Activated T-helper 1 cell treated with anti-CD3 and anti-CD28 coated beads, Interleukin-2, amount 50 U/mL, for 16 hours (primary cell): ENCODE results near the gene PRR35.

Experiments
- DNase-seq, 2 donors: peaks; one replicate each; pipeline ENCODE4 v3.0.0-alpha.2; 2020; ENCODE audit warnings: low read depth in 1 of 2, low spot score in 1 of 2

The PRR35 gene

DNA sequence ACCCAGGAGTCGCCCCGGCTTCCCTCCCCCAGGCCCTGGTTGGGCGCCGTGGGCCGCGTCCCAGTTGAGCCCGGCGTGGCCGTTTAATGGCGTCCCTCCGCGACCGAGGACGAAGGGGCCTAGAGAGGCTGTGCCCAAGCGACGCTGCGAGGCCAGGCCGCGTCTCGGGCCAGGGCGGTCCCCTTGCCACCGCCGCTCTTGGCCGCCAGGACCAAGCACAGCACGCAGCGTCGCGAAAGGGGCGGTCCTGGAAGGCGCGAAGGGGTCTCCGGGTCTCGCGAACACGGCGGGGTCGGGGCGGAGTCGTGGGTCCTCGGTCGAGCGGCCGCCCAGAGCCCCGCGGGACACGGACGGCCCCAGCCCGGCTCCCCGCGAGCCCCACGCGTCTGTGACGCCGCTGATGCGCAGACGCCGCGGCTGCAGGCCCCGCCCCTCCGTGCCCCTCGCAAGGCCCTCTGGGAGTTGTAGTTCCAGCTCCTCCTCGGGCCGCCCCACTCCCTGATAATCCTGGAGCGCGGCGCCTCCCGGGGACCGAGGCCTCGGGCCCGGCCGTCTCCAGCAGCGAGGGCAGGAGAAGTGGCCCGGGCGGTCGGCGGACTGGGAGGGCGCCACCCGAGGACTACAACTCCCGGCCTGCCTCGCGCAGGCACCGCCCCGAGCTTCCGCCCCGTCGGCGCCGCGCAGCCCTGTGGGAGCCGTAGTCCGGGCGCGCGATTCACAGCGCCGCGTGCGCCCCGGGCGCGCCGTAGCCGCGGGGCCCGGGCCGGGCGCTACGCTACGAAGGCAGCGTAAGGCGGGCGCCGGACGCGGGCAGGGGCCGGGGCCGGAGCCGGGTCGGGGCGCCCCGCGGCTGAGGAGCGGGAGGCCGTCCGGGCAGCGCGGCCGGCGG, 32.9 kb upstream of the PRR35 start, which contains the start of gene CAPN15:
TSS of gene CAPN15 (plus strand) at position 698 of the 889 bp plus-strand sequence. CDS start 19,127 bp downstream, outside the sequence.
- DNase-seq: peak; percentile 69 to 78

DNA sequence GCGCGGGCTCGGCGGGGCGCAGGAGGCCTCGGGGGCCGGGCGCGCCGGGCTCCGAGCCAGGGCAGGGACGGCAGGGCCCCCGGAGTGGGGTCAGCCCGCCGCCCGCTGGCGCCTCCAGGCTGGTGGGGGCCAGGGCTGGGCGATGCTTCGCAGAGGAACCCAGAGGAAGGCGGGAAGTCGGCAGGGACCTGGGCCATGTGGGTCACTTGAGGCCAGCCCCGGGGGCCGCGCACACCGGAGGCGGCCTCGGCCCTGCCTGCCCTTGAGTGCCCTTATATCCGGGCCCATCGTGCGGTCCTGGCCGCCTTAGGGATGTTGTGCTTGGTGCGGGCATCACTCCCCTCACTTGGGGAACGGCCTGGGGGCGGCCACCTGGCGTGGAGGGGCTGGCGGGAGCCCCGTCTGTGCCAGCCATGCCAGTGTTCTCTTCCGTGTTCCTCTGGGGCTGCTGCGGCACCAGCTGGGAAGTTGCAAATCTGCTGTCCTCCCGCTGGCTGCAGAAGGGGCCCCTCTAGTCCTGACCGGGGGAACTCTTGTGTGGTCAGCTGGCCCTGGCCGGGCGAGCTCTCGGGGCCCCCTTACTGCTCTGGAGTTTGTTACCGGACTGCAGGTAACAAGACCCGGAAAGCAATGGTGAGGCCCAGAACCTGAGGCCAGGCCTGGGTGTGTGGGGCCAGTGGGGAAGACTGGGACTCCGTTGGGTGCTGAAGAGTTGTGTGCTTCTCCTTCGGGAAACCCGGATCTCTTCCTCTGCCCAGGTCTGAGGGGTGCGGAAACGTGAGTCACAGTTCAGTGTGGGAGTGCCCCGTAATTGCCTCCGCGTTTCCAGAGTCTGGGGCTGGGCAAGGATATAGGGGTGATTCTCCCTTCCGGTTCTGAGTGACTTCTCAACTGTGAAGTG, 31.8 kb upstream of the PRR35 start:
- no peak for DNase-seq

DNA sequence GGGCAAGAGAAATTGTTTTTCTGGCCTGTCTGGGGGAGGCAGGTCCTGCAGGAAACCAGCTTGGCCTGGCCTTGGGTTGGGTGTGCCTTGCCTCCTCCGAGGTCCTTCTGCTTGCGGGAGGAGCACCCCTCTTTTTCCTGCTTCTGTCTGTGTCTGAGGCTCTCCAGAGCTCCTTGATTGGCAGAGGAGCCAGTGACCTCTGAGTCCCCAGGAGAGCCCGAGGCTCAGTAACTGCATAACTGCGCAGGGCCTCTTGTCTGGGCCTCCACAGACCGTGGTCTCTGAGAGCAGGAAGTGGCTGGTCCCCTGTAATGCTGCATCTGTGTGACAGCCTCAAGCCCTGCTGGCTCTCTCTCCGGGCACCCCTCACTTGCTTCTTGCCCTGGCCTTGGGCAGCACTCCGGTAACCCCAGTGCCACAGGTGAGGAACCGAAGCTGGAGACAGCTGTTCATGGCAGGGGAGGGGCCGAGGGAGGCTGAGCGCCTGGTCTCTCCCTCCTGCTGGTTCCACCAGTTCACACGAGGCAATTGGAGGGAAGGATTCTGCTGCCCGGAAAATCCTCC, 31.1 kb upstream of the PRR35 start:
- no peak for DNase-seq

DNA sequence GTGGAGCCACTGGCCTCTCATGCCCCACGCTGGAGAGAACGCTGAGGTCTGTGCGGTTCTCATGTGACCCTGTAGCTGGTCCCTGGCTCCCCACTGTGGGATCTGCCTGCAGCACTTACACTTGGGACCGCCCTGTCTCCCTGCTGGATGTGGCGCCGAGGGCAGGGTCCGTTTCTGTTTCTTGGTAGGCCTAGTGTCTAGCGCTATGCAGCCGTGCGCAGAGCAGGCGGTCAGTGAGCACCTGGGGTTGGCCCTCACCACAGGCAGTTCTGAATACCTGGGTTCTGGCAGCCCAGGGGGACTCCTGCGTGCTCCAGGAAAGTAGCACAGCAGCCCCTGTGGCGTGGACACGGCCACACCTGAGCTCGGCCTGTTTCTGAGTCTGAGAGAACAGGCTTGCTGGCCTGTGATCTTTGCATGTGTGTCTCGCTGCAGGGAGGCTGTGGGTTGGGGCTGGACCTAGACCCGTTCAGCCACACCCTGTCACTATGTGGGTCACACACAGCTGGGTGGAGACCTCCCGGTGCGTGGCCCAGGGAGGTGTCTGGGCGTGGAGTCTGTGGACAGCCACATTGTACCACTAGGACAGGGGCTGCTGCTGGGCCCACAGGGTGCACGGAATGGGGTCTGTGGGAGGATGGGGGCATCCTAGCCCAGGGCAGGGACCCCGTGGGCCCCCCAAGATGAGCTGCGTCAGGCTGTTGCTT, 29.9 kb upstream of the PRR35 start:
- DNase-seq: no peak

DNA sequence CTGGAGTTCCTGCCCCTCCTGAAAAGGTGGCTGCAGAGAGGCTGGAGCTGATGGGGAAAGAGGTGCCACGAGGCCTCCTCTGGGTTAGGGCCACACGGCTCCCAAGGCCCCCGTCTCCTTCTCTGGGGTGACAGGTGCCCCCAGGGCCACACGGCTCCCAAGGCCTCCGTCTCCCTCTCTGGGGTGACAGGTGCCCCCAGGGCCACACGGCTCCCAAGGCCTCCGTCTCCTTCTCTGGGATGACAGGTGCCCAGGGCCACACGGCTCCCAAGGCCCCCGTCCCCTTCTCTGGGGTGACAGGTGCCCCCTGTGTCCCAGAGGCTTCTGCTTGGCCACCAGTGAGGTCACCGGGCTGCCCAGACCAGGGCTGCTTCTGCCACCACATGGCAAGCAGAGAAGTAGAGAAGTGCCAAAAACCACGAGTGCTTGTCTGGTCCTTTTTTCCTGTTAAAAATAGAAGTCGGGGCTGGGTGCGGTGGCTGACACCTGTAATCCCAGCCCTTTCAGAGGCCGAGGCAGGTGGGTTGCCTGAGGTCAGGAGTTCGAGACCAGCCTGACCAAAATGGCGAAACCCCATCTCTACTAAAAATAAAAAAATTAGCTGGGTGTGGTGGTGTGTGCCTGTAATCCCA, 28.6 kb upstream of the PRR35 start:
- no peak for DNase-seq

DNA sequence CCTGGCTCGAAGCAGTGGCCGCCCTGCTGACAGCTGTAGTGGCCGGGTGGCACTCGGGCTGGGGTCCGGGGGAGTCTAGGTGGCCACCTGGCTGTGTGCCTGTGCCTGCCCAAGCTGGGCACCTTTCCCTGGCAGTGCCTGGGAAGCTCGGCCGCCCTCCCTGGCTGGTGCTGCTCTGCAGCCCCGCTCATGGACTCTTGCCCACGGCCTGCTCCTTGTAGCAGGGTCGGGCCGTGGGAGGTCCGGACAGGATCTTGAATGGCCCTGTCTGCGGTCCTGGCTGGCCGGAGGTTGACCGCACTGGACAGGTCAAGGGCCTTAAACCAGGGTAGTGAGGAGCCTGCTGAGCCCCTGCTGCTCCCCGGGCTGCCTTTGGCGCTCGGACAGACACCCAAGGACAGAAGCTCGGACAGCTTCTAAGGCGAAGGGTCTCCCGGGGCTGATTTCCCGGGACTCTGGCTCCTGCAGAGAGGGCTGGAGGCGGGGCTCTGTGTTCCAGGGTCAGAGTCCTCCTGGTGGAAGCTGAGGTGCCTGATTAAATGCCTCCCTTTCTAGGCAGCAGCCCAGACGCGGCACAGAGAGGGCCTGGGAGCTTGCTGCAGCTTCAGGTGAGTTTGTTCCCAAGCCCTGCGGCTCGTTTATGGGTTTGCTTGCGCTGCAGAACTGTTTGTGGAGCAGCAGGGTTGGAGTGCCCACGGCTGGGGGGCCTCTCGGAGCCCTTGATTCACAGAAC, 26.6 kb upstream of the PRR35 start:
- DNase-seq: no peak

DNA sequence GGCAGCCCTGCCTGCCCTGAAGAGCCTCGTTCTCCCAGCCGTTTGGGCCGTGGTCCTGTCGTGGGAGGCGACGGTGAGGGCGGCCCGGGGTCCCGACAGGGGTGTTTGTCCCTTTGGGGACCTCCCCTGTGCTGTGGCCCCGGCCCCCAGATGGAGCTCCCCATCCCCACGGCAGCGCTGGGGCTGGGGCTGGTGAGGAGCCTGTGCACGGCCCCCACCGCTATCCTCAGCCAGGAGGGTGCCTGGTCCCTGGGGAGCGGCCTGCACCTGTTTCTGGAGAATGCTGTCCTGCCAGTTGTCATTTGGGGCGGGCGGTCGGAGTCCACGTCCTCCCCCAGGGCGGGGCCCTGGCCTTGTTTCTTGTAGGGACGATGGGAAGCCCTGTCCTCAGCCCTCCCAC, 26.1 kb upstream of the PRR35 start:
- no peak for DNase-seq

DNA sequence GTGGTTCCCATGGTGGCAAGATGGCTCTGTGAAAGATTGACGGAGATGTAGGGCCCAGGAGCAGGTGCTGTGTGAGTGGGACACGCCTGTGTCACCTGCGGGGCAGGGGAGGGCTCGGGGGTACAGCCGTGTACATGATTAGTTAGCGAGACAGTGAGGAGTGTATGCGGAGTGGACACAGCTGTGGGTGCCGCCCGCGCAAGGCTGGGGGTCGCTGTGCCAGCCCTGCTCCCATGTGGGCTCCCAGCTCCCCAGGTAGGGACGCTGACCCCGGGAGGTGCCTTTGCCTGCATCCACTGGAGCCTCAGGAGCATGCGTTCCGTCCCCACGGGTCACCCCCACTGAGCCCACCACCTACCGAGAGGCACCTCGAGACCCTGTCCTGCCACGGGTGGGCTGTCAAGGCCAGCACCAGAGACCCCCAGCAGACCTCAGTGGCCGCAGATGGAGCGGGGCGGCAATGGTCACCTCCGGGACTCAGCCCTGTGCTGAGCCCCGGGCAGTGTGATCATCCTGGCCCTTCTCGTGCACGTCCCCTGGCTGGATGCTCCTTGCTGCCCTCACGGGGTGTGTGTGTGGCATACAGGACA, 25.2 kb upstream of the PRR35 start:
- DNase-seq: no peak

DNA sequence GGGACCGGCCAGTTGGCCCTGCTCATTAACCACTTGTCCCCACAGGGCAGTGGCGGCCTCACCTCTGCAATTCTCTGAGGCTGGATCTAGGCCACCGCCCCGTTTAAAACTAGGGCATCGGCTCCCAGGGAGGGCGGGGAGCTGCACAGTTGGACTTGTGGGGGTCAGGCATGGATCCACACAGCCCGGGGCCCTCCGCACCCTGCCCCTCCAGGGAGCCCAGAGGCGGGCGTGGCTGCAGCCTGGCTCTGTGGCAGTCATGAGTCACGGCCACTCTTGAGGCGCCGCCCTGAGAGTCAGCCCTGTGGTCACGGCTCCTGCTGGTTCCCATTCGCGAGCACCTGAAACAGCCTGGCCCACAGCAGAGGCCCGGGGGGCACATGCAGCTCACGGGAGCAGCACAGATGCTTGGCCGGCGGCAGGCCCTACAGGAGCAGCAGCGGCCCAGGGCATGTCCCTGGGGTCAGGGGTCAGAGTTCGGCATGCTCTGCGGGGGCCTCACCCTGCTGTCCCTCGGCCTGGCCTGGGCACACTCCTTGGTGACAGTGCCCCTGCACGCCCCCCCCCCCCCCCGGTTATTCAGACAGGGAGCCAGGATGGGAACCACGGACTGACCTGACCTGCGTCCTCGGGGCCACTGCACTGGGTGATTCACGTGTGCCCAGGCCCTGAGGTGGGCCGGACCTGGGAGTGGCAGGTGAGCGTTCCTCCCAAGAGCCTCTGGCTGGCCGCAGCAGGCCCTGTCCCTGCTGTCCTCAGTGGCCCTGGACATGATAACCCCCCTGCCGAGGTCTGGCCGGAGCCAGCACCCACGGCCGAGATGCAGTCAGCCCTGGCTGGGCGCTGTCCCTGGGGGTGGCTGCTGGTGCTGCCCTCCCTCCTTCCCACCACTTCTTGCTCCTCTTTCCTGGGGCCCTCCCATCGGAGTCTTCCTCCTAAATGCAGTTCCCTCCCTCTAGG, 24.5 kb upstream of the PRR35 start:
- no peak for DNase-seq

DNA sequence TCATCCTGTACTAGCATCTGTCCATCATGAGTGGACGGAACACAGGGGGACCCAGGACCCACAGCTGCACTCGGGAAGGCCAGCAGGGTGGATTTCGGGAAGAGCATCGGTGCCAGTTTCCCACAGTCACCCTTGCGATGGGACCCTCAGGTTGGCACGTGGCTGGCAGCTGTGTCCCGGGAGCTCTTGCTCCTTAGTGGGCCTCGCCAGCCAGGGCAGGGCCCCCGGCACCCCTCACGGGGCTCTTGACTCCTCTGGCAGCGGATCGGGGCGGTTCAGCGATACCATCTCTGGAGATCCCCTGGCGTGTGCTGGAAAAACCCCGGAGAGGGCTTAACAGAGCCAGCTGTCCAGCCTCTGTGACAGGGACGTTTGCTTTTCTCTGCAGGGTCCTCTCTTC, 23.4 kb upstream of the PRR35 start:
- DNase-seq: no peak

DNA sequence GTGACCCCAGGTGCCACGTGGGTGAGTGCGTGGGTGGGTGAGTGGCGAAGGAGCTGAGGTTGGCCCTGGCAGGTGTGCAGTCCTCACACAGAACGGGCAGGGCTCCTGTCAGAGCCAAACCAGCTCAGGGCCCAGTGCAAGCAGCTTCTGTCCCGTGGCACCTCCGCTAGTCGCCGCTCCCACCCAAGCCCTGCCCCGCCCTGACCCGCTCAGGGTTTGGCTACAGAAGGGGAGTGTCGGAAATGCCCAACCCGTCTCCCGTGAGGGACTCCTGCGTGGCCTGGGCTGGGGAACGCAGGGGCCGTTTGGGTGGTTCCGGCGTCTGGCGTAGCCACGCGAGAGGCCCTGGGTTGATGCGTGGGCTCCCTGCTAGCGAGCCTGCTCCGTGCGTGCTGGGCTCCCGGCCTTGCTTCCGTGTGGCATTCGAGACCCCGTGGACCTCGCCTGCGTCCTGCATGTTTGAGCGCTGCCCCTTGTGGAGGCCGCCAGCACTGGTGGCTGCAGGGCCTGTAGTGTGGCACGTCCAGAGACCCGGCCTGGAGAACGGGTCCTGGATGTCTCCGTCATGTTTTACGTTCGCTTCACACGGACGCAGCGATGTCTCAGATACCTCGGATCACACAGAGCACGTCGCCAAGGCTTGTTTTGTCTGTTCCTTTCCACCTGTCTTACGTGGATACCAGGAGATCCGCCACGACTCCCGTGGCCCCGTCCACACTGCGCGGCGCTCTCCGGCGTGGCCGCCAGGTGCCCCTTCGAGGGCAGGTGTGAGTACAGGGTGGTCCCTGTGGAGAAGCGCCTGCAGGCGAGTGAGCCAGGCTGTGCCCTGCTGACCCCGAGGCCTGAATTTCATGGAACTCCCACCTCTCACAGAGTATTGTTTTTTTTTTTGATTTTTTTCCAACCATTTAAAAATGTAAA, 22.5 kb upstream of the PRR35 start:
- DNase-seq: no peak

DNA sequence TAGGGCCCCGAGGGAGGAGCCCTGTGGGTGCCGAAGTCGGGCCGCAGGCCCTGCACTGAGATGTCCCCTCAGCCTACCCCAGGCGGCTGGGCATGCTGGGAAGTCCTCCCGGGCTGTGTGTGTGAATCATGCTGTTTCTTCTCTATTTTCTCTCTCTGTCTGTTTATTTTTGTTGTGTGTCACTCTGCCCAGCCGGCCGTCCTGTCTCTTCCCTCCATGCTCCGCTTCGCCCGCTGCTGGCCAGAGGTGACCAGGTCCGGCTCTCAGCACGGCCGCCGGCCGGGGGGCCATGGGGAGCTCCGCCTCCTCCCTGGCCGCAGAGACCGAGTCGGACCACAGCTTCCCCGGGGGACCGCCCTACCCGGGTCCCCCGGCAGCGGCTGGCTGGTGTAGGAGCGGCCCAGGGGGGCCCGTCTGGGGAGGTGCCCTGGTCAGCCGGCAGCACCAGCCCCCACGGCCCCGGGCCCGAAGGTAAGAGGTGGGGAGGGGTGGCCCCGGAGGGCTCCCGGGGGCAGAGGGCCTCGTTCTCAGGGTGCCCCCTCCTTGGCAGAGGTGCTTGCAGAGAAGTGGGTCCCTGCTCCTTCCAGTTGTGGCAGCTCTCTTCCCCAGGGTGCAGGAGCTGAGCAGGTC, 20.2 kb upstream of the PRR35 start:
- no peak for DNase-seq

DNA sequence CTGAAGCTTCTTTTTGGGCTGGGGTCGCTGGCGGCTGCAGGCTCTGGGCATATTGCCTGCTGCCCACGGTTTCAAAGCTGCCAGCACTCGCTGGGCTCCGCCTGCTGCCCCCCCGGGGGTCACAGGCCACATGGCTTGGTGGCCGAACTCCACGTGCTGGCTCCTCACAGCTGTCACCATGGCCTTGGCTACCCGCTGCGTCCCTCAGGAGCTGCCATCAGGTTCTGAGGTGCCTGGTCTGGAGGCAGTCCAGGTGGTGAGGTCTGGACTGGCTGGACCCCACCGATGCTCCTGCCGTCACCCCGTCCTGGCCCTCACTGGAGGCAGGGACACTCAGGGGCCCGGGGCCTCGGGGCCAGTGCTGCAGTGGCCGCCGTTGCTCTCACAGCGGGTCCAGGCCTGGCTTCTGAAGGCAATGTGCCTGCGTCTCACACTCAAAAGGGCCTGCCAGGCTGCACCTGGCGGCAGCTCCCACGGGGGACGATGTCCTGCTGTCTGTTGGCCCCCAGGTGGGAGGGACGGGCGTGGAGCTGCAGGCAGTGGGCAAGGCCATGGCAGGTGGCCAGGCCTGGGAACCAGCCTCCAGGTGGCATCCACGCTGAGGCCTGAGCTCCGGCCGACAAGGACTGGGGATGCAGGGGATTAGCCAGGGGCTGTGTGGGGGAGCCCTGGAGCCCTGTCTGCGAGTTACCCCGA, 19.4 kb upstream of the PRR35 start:
- no peak for DNase-seq

DNA sequence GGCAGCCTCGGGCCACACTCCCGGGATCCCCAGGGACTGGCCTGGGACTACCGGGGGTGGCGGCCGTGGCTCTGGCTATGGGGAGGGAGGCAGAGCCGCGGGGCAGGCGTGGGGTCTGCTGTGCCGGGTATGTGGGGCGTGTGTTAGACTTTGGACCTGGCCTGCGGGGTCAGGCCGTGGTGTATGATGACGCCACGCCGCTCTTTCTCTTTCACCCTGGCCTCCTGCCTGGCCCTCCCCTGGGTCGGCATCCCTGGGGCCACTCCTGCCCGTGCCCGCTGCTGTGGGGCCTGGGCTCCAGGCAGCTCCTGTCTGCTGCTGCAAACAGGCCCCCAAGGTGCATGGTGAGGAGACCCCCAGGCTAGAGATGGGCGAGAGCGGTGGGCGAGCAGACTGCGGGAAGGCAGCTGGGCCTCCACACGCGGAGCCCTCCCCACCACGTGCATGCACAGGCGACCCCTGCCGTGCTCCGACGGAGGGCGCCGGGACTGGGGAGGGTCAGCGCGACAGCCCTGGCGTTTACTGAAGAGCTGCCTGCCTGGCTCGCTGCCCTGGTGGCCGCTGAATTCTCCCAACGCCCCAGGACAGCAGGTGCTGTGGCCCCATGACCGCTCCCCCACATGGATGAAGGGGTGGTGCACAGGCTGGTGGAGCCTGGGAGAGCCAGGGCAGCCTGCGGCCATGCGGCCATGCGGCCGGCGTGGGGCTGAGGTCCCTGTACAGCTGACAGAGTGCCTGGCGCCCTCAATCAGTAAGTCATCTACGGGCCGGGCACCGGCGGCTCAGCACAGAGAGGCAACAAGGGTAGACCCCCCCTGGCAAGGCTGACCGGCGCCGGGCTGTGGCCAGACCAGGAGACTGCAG, 16.7 kb upstream of the PRR35 start:
- no peak for DNase-seq

DNA sequence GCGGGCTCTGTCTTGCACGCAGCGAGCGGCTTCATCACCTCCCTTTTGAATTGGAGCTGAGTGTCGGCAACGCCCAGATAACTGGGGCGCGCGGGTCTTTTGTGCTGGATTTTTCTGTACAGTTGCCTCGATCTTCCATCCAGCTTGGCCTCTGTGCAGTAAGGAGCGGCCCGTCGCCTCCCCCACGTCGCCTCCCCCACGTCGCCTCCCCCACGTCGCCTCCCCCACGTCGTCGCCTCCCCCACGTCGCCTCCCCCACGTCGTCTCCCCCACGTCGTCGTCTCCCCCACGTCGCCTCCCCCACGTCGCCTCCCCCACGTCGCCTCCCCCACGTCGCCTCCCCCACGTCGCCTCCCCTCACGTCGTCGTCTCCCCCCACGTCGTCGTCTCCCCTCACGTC, 15.7 kb upstream of the PRR35 start:
- no peak for DNase-seq
